VCaP (cell line): Measurements from ENCODE around the gene CDH2.
A peak's percentile ranks its signal among the peaks of the same experiment; 100 is the strongest.

Experiments used
- H3K27ac ChIP-seq: fragments of 450-650 bp; 2 replicates; pipeline ENCODE4 v1.5.1; 2017
- TF ChIP-seq, protein P1 (sequence below): fragments of 450-650 bp; conservative IDR thresholded peaks from 2 replicates; pipeline ENCODE4 v1.5.1; 2017; ENCODE audit warnings: mild to moderate bottlenecking, moderate library complexity

The CDH2 gene

DNA sequence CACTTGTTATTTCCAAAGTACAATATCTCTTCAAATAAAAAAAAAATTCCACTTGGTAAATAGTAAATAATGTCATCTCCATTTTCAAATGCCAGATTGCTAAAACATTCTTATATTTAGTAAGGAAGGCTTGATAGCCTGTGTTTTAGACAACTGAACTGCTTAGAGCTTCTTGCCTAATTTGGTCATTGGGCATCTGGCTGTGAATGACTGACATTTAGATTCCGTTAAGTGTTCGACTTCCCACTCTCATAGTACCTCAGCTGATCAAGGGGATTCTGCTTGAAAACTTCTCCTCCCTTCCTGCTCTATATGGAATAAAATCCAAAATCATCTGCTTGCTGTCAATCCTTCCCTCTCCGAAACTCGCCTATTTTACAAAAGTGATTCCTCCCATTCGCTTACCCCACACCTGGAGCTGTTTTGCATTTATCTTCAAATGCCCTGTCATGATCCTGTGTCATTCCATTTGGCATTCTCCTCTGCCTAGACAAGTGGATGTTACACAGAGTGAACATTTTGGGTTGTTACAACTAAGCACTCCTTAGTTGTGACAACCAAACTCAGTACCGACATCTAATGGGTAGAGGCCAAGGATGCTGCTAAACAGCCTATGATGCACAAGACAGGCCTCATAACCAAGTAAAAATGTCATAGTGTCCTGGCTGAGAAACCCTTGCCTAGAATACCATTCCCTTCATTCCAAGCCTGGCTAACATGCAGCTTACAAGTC lies 181.0 kb downstream of the CDH2 start:
- TF ChIP-seq, protein P1, sequence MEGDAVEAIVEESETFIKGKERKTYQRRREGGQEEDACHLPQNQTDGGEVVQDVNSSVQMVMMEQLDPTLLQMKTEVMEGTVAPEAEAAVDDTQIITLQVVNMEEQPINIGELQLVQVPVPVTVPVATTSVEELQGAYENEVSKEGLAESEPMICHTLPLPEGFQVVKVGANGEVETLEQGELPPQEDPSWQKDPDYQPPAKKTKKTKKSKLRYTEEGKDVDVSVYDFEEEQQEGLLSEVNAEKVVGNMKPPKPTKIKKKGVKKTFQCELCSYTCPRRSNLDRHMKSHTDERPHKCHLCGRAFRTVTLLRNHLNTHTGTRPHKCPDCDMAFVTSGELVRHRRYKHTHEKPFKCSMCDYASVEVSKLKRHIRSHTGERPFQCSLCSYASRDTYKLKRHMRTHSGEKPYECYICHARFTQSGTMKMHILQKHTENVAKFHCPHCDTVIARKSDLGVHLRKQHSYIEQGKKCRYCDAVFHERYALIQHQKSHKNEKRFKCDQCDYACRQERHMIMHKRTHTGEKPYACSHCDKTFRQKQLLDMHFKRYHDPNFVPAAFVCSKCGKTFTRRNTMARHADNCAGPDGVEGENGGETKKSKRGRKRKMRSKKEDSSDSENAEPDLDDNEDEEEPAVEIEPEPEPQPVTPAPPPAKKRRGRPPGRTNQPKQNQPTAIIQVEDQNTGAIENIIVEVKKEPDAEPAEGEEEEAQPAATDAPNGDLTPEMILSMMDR: no peak
- no peak overlapping the region for H3K27ac ChIP-seq

DNA sequence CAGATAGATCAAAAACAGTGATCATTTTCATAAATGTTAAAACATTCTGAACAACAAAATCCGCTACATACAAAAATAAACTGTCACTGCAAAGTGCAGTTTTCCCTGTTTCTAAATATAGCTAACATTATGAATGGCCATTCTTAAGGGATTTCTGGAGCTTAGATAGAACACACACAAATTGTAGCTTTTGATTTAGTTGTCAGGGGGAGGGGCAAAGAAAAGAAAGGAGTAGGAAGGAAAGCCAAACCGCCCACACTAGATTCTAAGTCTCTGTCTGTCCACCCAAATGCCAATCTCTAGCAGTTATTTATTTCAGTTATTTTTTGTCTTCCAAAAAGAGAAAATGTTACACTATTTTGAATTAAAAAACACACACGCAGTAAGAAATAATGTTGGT lies 182.4 kb downstream of the CDH2 start:
- TF ChIP-seq, protein P1: no peak
- no peak overlapping the region for H3K27ac ChIP-seq

DNA sequence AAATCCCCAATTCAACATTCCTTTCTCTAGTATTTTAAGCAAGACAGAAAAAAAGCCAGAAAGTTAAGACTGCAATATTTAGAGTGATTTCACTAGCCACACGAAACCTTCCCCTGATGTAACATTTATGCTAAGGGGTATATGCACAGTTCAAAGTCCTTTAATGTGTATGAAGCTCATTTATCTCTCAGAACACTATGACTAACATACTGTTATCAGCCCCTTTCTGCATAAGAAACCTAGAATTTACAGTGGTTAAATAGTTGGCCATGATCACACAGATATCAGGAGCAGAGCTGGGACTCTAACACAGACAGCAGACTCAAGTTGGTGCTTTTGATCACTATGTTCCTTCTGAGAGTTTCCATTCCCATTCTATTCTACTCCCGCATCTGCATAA lies 185.5 kb downstream of the CDH2 start:
- no peak overlapping the region for H3K27ac ChIP-seq

DNA sequence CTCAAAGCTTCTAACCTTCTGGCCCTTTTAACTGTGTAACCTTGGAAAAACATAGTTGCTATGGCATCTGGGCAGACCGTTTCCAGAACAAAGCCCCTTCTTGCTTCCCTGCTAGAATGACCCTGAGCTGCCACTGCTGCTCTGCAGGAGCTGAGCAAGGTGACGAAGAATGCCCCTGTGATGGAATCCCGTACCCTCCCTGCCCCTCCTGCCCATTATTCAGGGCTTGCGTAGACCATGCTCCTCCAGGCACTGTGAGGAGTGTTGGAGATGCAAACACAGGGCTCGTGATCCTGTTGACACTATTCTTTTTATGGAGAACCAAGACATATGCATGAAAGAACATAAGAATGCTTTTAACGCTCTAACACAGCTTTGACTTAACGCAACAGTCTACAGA lies 191.1 kb downstream of the CDH2 start:
- no peak overlapping the region for H3K27ac ChIP-seq
- TF ChIP-seq, protein P1: no peak

More for the DNA sequence above, 185.5 kb downstream of the CDH2 start:
- TF ChIP-seq, protein P1: no peak

DNA sequence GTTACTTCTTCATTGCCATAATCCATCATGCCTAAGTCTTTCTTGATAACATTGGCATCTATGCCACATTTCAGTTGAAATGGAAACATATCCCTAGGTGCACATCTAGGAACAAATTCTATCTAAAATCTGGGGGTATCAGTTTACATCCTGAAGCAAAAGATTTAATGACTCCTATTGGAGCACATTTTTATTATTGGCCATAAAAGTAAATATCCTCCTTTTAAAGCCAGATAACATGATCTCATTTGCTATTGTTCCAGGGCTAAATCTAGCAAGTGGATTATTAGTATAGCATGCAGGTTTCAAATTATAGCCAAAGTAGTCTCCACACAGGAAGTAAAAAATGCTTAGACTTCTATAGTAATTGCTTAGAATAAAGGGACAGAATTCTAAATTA lies 193.2 kb downstream of the CDH2 start:
- no peak overlapping the region for H3K27ac ChIP-seq
- TF ChIP-seq, protein P1: no peak

DNA sequence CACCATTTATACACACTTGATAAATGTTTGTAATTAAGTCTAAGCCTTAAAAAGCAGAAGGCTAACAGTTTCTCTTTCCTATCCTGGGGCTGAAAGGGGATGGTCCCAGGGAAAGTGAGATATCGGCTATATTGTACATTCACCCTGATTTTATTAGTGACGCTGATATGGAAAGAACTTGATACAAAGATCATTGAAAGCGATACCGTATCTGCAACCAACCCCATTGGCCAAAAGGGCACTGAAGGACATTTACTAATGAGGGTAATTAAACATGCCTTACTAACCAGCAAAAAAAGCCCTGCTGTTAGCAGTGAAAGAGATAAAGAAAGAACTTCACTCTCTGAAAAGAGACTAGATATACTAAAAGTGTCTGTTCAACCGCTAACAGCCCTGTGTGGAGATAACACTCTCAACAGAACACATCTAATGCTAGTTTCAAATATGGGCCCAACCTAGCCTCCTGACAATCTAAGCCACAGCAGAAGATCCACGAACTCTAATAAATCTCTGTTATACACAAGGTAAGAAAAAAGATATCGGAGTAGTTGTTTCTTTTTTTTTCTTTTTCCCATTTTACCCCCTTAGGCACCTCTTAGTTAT lies 200.0 kb downstream of the CDH2 start:
- TF ChIP-seq, protein P1: no peak
- peak overlapping the region; percentile 19; the same call in 1 of the 2 replicates for H3K27ac ChIP-seq

DNA sequence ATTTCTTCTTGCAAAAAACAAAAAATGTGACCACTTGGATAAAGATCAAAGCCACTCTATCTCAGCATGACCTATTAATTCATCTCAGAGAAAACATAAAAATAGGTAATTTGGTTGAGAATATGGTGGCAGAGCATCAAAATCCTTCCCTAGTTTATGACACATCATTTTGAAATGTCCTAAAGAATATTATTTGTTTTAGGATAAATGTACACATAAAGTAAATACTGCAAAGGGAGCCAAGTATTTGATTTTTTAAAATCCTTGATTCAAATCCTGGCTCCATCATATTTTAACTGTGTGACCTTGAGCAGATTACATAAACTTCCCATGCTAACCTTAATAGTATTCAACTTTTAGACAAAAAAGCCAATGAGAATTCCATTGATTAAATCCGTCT lies 206.6 kb downstream of the CDH2 start:
- H3K27ac ChIP-seq: no peak overlapping the region

More for the DNA sequence above, 206.6 kb downstream of the CDH2 start:
- TF ChIP-seq, protein P1: no peak
